ENCODE data around the gene FKBP1A.

The FKBP1A gene

DNA sequence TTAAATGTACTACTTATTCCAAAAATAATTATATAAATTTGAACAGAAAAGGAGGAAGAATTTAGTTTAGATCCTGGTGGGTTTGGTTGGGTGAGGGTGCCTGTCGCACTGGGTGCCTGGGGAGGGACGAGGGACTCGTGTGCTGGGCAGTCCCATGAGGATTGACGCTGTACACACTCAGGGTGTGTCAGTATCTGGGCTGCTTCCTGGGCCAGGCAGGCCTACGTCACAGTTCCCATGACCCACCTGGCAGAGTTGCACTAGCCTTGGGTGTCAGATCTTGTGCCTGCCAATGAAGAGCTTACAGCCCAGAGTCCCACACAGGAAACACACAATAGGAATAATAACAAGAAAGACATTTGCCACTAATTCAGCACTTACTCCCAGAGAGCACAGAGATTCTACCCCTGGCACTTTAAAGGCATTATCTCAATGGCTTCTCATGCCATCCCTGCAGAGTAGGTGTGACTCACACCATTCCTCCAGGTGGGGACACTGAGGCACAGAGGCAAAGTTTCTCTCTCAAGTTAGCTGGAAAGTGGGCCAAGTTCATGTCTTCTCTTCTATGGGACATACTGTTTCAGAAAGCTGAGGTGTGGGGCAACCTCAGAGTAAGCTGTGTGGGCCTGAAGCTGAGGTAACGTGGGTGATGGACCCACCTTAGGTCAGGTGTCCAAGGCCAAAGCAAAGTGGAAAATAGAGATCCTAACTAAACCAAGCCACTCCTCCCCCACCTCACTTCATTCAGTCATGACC lies 62.6 kb downstream of the FKBP1A start:
- Histone ChIP-seq H3K27me3 (ENCODE audit: insufficient read depth, poor library complexity, severe bottlenecking) (no peaks in the 10 kb centered on the region), H3K27ac (replicated peaks) (no peak overlapping the region), H3K4me3 (replicated peaks; ENCODE audit: insufficient read depth, low read length) (no peak overlapping the region)
- no peak for DNase-seq (ENCODE audit: low read depth in 1 of 2, low spot score in 1 of 2)
- TF ChIP-seq GABPA (IDR thresholded peaks at IDR 0.05; ENCODE audit: low read depth) (no peak), SPI1 (IDR thresholded peaks at IDR 0.05; ENCODE audit: borderline replicate concordance, low read depth) (no peak), POLR2AphosphoS5 (IDR thresholded peaks at IDR 0.05; ENCODE audit: low read depth) (no peak)
- TF ChIP-seq, protein P1, sequence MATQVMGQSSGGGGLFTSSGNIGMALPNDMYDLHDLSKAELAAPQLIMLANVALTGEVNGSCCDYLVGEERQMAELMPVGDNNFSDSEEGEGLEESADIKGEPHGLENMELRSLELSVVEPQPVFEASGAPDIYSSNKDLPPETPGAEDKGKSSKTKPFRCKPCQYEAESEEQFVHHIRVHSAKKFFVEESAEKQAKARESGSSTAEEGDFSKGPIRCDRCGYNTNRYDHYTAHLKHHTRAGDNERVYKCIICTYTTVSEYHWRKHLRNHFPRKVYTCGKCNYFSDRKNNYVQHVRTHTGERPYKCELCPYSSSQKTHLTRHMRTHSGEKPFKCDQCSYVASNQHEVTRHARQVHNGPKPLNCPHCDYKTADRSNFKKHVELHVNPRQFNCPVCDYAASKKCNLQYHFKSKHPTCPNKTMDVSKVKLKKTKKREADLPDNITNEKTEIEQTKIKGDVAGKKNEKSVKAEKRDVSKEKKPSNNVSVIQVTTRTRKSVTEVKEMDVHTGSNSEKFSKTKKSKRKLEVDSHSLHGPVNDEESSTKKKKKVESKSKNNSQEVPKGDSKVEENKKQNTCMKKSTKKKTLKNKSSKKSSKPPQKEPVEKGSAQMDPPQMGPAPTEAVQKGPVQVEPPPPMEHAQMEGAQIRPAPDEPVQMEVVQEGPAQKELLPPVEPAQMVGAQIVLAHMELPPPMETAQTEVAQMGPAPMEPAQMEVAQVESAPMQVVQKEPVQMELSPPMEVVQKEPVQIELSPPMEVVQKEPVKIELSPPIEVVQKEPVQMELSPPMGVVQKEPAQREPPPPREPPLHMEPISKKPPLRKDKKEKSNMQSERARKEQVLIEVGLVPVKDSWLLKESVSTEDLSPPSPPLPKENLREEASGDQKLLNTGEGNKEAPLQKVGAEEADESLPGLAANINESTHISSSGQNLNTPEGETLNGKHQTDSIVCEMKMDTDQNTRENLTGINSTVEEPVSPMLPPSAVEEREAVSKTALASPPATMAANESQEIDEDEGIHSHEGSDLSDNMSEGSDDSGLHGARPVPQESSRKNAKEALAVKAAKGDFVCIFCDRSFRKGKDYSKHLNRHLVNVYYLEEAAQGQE (IDR thresholded peaks at IDR 0.05; ENCODE audit: insufficient replicate concordance, low read depth) = no peak
- TF ChIP-seq, protein P2, sequence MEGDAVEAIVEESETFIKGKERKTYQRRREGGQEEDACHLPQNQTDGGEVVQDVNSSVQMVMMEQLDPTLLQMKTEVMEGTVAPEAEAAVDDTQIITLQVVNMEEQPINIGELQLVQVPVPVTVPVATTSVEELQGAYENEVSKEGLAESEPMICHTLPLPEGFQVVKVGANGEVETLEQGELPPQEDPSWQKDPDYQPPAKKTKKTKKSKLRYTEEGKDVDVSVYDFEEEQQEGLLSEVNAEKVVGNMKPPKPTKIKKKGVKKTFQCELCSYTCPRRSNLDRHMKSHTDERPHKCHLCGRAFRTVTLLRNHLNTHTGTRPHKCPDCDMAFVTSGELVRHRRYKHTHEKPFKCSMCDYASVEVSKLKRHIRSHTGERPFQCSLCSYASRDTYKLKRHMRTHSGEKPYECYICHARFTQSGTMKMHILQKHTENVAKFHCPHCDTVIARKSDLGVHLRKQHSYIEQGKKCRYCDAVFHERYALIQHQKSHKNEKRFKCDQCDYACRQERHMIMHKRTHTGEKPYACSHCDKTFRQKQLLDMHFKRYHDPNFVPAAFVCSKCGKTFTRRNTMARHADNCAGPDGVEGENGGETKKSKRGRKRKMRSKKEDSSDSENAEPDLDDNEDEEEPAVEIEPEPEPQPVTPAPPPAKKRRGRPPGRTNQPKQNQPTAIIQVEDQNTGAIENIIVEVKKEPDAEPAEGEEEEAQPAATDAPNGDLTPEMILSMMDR (IDR thresholded peaks at IDR 0.05; ENCODE audit: insufficient read depth, low read length) = no peak

DNA sequence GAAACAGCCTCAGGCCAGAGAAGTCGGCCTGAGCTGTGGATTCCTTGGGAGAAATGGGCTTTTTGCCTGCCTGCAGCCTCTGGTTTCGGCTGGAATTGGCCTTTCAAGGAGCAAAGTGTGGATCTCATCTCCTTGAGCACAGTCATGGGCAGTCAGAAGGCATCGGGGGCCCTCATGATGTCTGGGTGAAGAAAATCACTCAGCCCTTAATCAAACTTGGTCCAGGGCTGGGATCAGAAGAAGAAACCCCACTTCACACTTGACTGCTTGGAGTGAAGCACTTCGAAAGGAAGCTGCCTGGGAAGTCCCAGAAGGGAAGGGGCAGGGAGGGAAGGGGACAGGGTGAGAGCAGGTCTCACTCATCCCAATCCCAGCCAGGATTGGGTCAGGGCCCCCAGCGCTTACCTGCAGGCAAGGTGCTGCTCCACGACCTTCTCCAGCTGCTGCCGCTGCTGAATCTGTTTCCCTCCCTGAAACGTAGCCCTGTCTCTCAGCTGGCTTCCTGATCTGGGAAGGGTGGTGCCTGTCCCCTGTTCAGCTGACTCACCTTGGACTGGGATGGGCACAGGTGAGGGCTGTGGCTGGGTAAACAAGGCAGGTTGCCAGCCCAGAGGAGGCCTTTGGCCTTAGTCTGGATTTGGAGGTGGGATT lies 64.0 kb downstream of the FKBP1A start, which contains the start of gene SDCBP2:
TSS of gene SDCBP2 (minus strand) at position 460 of the 651 bp plus-strand sequence. CDS start 8,723 bp downstream, outside the sequence.
- DNase-seq (ENCODE audit: low read depth in 1 of 2, low spot score in 1 of 2) = no peak
- TF ChIP-seq POLR2AphosphoS5 (IDR thresholded peaks at IDR 0.05; ENCODE audit: low read depth) (no peak), SPI1 (IDR thresholded peaks at IDR 0.05; ENCODE audit: borderline replicate concordance, low read depth) (no peak), GABPA (IDR thresholded peaks at IDR 0.05; ENCODE audit: low read depth) (no peak)
- TF ChIP-seq, protein P1 (IDR thresholded peaks at IDR 0.05; ENCODE audit: insufficient replicate concordance, low read depth) = no peak
- TF ChIP-seq, protein P2 (IDR thresholded peaks at IDR 0.05; ENCODE audit: insufficient read depth, low read length) = no peak
- H3K4me3 ChIP-seq (replicated peaks; ENCODE audit: insufficient read depth, low read length) = no peak within 1 kb of the TSS
- H3K27ac ChIP-seq (replicated peaks) = no peak within 1 kb of the TSS
- H3K27me3 ChIP-seq (ENCODE audit: insufficient read depth, poor library complexity, severe bottlenecking) = no peaks in the 10 kb centered on the region

DNA sequence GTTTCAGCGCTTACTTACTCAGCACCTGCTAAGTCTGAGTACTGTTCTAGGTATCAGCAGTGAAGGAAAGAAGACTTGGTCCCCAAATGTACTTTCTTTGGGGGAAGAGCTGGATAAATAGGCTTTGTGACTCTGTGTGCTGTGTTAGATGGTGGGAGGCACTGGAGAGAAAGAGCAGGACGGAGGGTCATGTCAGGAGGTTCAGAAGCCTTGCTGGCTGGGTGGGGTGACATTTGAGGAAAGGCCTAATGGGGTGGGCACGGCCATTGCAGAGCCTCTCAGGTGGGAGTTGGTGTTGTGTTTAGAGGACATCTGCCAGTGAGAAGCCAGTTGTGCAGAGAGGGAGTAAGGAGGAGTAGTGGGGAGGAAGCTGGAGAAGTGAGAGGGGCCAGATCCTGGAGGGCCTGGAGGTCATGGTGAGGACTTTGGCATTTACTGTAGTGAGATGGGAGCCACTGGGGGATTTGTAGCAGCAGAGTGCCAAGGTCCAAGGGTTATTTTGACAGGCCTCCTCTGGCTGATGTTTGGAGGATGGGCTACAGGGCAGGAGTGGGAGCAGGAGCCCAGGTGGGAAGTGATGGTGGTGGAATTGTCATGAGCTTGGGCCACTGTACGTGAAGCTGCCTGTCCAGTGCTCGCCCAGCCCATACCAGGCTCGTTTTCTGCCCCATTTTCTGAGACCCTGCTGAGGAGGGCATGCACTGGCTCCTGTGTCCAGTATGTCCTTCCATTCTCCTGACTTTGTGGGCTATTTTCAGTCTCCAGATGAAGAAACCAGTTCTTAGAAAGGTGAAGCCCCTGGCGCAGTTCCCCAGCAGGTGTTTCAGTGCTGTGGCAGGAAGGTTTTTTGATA lies 64.8 kb downstream of the FKBP1A start:
- DNase-seq (ENCODE audit: low read depth in 1 of 2, low spot score in 1 of 2) = no peak
- TF ChIP-seq, protein P2 (IDR thresholded peaks at IDR 0.05; ENCODE audit: insufficient read depth, low read length) = no peak
- TF ChIP-seq, protein P1 (IDR thresholded peaks at IDR 0.05; ENCODE audit: insufficient replicate concordance, low read depth) = no peak
- TF ChIP-seq SPI1 (IDR thresholded peaks at IDR 0.05; ENCODE audit: borderline replicate concordance, low read depth) = no peak
- no peak for TF ChIP-seq POLR2AphosphoS5 (IDR thresholded peaks at IDR 0.05; ENCODE audit: low read depth)
- no peak for TF ChIP-seq GABPA (IDR thresholded peaks at IDR 0.05; ENCODE audit: low read depth)
- Histone ChIP-seq H3K27ac (replicated peaks) (no peak overlapping the region), H3K4me3 (replicated peaks; ENCODE audit: insufficient read depth, low read length) (no peak overlapping the region), H3K27me3 (ENCODE audit: insufficient read depth, poor library complexity, severe bottlenecking) (no peaks in the 10 kb centered on the region)
